ENCODE data around the gene GLCCI1.
"Not testable (repeated sequence)": the region's sequence is repeated elsewhere in the genome, so short reads cannot be mapped to it uniquely, and the experiment has no call there.

GLCCI1 gene

DNA sequence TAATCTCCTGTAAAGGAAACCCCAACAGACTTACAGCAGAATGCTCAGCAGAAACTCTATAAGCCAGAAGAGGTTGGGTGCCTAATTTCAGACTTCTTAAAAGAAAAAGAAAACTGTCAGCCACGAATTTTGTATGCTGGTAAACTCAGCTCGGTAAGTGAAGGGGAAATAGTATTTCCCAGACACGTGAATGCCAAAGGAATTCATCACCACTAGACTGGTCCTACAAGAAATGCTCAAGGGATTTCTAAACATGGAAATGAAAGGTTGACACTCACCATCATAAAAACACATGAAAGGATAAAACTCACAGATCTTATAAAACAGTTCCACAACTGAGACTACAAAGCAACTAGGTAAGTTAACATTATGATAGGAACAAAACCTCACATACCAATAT, 68.6 kb downstream of the GLCCI1 start:
- TF ChIP-seq EZH2 (IDR thresholded peaks at IDR 0.05) = no peak
- no peak for TF ChIP-seq POLR2AphosphoS5 (IDR thresholded peaks at IDR 0.05; ENCODE audit: borderline replicate concordance, low read depth, low read length)
- no peak for TF ChIP-seq FOXP2 (optimal IDR thresholded peaks at IDR 0.05; ENCODE audit: control extremely low read depth, extremely low read length, insufficient read depth)
- H3K27ac ChIP-seq = no peak overlapping the region
- no peak overlapping the region for H3K4me3 ChIP-seq
- no peaks in the 10 kb centered on the region for H3K36me3 ChIP-seq (ENCODE audit: insufficient read depth, low read length)
- no peak for DNase-seq (ENCODE audit: low read depth, low spot score)
- no peaks in the 10 kb centered on the region for H3K9me3 ChIP-seq (ENCODE audit: low read depth, low read length)
- H3K9ac ChIP-seq (ENCODE audit: insufficient read length) = no peak overlapping the region

DNA sequence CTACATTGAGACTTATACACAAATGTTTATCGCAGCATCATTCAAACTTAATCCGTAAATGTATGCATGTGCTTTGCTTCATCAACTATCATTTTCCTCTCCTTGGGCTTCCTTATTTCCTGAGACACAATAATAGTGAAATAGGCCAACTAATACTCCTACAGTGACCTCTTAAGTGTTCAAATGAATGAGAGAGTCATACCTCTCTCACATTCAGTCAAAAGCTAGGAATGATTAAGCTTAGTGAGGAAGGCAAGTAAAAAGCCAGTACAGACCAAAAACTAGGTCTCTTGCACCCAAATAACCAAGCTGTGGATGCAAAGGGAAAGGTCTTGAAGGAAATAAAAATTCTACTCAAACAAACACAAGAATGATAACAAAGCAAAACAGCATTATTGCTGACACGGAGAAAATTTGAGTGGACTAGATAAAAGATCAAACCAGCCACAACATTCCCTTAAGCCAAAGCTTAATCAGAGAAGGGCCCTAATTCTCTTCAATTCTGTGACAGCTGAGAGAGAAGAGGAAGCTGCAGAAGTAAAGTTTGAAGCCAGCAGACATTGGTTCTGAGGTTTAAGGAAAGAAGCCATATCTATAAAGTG, 72.3 kb downstream of the GLCCI1 start:
- no peaks in the 10 kb centered on the region for H3K9me3 ChIP-seq (ENCODE audit: low read depth, low read length)
- no peak for DNase-seq (ENCODE audit: low read depth, low spot score)
- no peak overlapping the region for H3K27ac ChIP-seq
- H3K36me3 ChIP-seq (ENCODE audit: insufficient read depth, low read length) = no peaks in the 10 kb centered on the region
- no peak overlapping the region for H3K4me3 ChIP-seq
- TF ChIP-seq EZH2 (IDR thresholded peaks at IDR 0.05) (no peak), POLR2AphosphoS5 (IDR thresholded peaks at IDR 0.05; ENCODE audit: borderline replicate concordance, low read depth, low read length) (no peak), FOXP2 (optimal IDR thresholded peaks at IDR 0.05; ENCODE audit: control extremely low read depth, extremely low read length, insufficient read depth) (no peak)
- H3K9ac ChIP-seq (ENCODE audit: insufficient read length) = no peak overlapping the region

DNA sequence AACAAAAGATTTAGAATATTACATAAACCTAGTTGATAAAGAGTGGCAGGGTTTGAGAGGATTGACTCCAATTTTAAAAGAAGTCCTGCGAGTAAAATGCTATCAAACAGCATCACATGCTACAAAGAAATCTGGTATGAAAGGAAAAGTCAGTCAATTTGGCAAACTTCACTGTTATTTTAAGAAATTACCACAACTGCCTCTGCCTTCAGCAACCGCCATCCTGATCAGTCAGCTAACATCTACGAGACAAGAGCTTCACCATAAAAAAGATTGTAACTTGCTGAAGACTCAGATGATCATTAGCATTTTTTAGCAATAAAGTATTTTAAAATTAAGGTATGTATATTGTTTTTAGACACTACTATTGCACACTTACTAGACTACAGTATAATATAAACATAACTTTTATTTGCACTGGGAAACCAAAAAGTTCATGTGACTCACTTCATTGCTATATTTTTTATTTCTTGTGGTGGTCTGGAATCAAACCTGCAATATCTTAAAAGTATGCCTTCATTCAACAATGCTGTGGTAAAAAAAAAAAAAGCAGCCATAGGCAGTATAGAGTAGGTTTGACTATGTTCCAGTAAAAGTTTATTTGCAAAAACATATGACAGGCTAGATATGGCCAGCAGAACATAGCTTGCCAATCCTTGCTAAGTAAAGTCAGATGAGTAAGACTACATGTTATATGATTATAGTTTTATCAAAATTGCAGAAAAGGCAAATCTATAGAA, 74.4 kb downstream of the GLCCI1 start:
- no peak for DNase-seq (ENCODE audit: low read depth, low spot score)
- Histone ChIP-seq H3K4me3 (no peak overlapping the region), H3K9ac (ENCODE audit: insufficient read length) (no peak overlapping the region), H3K9me3 (ENCODE audit: low read depth, low read length) (no peaks in the 10 kb centered on the region), H3K36me3 (ENCODE audit: insufficient read depth, low read length) (no peaks in the 10 kb centered on the region), H3K27ac (no peak overlapping the region)
- no peak for TF ChIP-seq FOXP2 (optimal IDR thresholded peaks at IDR 0.05; ENCODE audit: control extremely low read depth, extremely low read length, insufficient read depth)
- TF ChIP-seq POLR2AphosphoS5 (IDR thresholded peaks at IDR 0.05; ENCODE audit: borderline replicate concordance, low read depth, low read length) = no peak
- no peak for TF ChIP-seq EZH2 (IDR thresholded peaks at IDR 0.05)

DNA sequence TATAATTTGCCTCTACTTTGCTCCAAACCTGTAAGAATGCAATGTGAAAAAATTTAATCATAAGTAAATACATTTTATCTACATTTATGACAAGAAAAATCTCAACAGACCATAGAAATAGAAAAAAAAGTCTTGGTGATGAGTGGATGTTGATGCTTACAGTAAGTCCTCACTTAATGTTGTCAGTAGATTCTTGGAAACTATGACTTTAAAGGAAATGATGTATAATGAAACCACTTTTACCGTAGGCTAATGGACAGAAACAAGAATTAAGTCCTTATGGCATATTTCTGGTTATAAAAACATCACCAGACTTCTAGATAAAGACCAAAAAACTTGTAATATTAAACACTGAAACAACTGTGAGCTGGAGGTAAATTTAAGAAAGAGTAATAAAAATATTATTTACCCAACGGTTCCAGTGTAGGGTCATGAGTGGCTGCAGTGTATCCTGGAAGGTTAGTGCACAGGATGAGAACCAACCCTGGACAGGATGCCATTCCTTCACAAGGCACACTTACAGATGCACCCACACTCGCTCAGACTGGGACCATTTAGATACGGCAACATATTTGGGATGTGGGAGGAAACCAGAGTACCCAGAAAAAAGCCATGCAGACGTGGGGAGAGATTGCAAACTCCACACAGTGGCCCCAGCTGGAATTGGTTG, 76.3 kb downstream of the GLCCI1 start:
- TF ChIP-seq EZH2 (IDR thresholded peaks at IDR 0.05) = no peak
- no peak for TF ChIP-seq FOXP2 (optimal IDR thresholded peaks at IDR 0.05; ENCODE audit: control extremely low read depth, extremely low read length, insufficient read depth)
- TF ChIP-seq POLR2AphosphoS5 (IDR thresholded peaks at IDR 0.05; ENCODE audit: borderline replicate concordance, low read depth, low read length) = no peak

DNA sequence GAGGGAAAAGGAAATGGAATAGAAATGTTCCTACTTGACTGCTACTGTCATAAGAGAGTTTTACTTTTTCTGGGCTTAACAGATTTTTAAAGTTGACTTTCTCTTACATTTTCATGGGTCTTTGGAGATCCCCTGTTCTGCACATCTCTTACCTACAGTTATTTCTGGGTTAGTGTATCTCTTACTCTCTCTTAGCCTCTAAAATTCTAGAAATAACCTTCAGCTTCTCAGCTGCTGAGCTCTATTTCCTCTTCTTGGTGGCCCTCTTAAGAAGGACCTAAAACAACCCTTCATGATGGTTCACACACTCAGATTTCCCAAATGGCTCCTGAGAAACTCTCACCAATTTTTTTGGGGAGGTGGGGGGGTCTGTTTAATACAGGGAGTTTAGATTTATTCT, 79.5 kb downstream of the GLCCI1 start:
- DNase-seq (ENCODE audit: low read depth, low spot score); H3K4me3 ChIP-seq; H3K36me3 ChIP-seq (ENCODE audit: insufficient read depth, low read length); H3K9ac ChIP-seq (ENCODE audit: insufficient read length); H3K9me3 ChIP-seq (ENCODE audit: low read depth, low read length); H3K27ac ChIP-seq: not testable (repeated sequence)

More for the DNA sequence above, 76.3 kb downstream of the GLCCI1 start:
- no peak for DNase-seq (ENCODE audit: low read depth, low spot score)
- Histone ChIP-seq H3K9me3 (ENCODE audit: low read depth, low read length) (no peaks in the 10 kb centered on the region), H3K36me3 (ENCODE audit: insufficient read depth, low read length) (no peaks in the 10 kb centered on the region), H3K27ac (no peak overlapping the region), H3K4me3 (no peak overlapping the region), H3K9ac (ENCODE audit: insufficient read length) (no peak overlapping the region)

DNA sequence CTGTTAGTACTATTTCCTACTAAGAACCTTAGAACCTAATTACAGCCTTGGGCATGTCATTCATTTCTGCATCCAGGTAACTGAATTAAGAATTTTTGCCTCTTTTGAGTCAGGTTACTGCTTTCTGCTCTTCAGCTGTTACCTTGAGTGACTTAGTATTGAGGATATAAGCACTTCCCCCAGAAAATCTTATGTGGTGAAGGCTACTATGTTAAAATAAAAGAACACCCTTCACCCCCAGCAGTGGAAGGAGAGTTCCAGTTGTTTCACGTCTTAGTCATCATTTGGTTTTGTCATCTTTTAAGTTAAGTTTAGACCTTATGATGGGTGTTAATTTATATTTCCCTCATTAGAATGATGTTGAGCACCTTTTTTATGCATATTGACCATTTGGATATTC, 82.8 kb downstream of the GLCCI1 start:
- H3K9me3 ChIP-seq (ENCODE audit: low read depth, low read length) = no peaks in the 10 kb centered on the region
- no peak for DNase-seq (ENCODE audit: low read depth, low spot score)
- TF ChIP-seq EZH2 (IDR thresholded peaks at IDR 0.05) = no peak
- TF ChIP-seq FOXP2 (optimal IDR thresholded peaks at IDR 0.05; ENCODE audit: control extremely low read depth, extremely low read length, insufficient read depth) = no peak
- no peak for TF ChIP-seq POLR2AphosphoS5 (IDR thresholded peaks at IDR 0.05; ENCODE audit: borderline replicate concordance, low read depth, low read length)
- H3K9ac ChIP-seq (ENCODE audit: insufficient read length) = no peak overlapping the region
- no peak overlapping the region for H3K27ac ChIP-seq
- no peak overlapping the region for H3K4me3 ChIP-seq
- no peaks in the 10 kb centered on the region for H3K36me3 ChIP-seq (ENCODE audit: insufficient read depth, low read length)

DNA sequence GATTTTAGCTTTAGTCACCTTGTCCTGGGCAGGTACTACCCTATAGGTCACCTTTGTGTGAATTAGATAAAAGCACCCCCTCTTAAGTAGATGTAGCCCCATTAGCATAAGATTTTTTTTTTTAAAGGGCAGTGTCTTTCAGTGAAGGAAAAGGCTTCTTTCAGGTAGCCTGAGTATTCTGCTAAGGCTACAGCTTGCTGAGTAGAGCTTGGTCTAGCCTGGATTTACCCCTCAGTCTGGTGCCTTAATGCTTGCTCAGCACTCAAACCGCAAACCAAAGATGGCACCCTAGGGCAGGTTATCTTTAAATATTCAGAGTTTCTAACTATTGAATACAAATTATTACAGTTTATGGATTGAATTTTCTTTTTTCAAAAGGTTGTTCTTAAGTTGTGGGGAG, 83.4 kb downstream of the GLCCI1 start:
- Histone ChIP-seq H3K9me3 (ENCODE audit: low read depth, low read length) (no peaks in the 10 kb centered on the region), H3K4me3 (no peak overlapping the region), H3K27ac (no peak overlapping the region), H3K36me3 (ENCODE audit: insufficient read depth, low read length) (no peaks in the 10 kb centered on the region), H3K9ac (ENCODE audit: insufficient read length) (no peak overlapping the region)
- DNase-seq (ENCODE audit: low read depth, low spot score) = no peak
- TF ChIP-seq FOXP2 (optimal IDR thresholded peaks at IDR 0.05; ENCODE audit: control extremely low read depth, extremely low read length, insufficient read depth) (no peak), EZH2 (IDR thresholded peaks at IDR 0.05) (no peak), POLR2AphosphoS5 (IDR thresholded peaks at IDR 0.05; ENCODE audit: borderline replicate concordance, low read depth, low read length) (no peak)

DNA sequence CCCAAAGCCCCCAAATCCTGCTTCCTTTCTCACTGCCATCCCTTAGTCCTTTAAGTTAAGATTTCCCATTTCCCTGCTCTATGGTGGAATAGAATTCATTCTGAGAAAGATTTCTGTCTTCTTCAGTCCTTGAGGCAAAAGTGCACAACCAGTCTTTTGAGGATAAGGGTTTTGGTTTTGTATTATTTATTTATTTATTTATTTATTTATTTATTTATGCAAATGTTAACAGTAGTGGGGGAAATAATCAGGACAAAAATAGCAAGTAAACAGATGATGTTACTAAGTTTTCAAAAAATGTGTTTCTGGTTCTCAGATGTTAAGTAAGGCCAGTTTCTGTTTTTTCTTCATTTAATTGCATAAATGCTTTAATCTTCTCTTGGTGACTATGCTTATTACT, 84.2 kb downstream of the GLCCI1 start:
- Histone ChIP-seq H3K4me3 (no peak overlapping the region), H3K36me3 (ENCODE audit: insufficient read depth, low read length) (no peaks in the 10 kb centered on the region), H3K9me3 (ENCODE audit: low read depth, low read length) (no peaks in the 10 kb centered on the region), H3K27ac (no peak overlapping the region), H3K9ac (ENCODE audit: insufficient read length) (no peak overlapping the region)
- TF ChIP-seq EZH2 (IDR thresholded peaks at IDR 0.05) (no peak), POLR2AphosphoS5 (IDR thresholded peaks at IDR 0.05; ENCODE audit: borderline replicate concordance, low read depth, low read length) (no peak), FOXP2 (optimal IDR thresholded peaks at IDR 0.05; ENCODE audit: control extremely low read depth, extremely low read length, insufficient read depth) (no peak)
- DNase-seq (ENCODE audit: low read depth, low spot score) = no peak

All from SK-N-MC (cell line).